Measurements from ENCODE around the gene CCDC134. TPM values are rescaled to one million over a fixed set of nuclear protein-coding genes. Genes with fewer than 3 reads are reported as not detected.
A peak's percentile ranks its signal among the peaks of the same experiment; 100 is the strongest.

Gene CCDC134
- total RNA-seq, 1 donor from 2014 or later, result 7.3 TPM

DNA sequence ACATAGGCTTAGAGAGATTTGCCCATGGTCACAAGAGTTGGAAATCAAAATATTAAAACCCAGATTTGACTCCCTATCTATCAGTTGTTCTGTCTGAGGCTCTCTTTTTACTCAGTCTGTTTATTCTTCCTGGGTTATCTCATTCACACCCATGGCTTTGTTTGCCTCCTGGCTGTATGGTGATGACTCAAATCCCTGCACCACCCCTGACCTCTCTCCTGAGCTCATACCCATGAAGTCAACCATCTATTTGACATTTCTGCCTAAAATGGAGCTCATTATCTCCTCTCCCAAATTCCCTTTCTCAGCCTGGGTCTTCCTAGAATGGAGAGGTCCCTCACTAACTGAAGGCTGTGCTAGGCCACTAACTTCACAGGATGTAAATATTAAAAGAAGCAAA lies 27.8 kb upstream of the CCDC134 start:
- Histone ChIP-seq H3K36me3 (no peaks in the 10 kb centered on the region), H3K4me1 (no peaks in the 10 kb centered on the region), H3K4me3 (no peak overlapping the region), H3K27me3 (no peaks in the 10 kb centered on the region), H3K9me3 (no peaks in the 10 kb centered on the region), H3K27ac (no peak overlapping the region)
- DNase-seq, result no peak
- no peak for ATAC-seq
- intact Hi-C loops (cut with DNase I), result no loop called here
- TF ChIP-seq, protein P1, sequence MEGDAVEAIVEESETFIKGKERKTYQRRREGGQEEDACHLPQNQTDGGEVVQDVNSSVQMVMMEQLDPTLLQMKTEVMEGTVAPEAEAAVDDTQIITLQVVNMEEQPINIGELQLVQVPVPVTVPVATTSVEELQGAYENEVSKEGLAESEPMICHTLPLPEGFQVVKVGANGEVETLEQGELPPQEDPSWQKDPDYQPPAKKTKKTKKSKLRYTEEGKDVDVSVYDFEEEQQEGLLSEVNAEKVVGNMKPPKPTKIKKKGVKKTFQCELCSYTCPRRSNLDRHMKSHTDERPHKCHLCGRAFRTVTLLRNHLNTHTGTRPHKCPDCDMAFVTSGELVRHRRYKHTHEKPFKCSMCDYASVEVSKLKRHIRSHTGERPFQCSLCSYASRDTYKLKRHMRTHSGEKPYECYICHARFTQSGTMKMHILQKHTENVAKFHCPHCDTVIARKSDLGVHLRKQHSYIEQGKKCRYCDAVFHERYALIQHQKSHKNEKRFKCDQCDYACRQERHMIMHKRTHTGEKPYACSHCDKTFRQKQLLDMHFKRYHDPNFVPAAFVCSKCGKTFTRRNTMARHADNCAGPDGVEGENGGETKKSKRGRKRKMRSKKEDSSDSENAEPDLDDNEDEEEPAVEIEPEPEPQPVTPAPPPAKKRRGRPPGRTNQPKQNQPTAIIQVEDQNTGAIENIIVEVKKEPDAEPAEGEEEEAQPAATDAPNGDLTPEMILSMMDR (IDR thresholded peaks at IDR 0.05), result no peak

DNA sequence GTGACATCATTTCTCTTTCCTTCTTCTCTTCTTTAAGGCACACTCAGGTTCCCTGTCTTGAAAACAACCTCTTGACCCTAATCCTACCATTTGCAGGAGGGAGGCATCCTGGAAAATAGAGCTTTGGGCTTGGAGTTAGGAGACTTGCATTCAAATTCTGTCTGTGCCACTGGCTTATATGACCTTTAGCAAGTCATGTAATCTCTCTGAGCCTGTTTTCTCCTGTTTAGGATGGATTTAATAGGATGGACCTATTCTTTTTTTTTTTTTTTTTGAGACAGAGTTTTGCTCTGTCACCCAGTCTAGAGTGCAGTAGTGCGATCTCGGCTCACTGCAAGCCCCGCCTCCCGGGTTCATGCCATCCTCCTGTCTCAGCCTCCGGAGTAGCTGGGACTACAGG lies 25.1 kb upstream of the CCDC134 start:
- TF ChIP-seq, protein P1 (IDR thresholded peaks at IDR 0.05), result no peak
- DNase-seq (no peak), ATAC-seq (no peak)
- Histone ChIP-seq H3K27me3 (no peaks in the 10 kb centered on the region), H3K27ac (no peak overlapping the region), H3K4me1 (no peaks in the 10 kb centered on the region), H3K4me3 (no peak overlapping the region), H3K9me3 (no peaks in the 10 kb centered on the region), H3K36me3 (no peaks in the 10 kb centered on the region)
- intact Hi-C loops (cut with DNase I), result no loop called here

DNA sequence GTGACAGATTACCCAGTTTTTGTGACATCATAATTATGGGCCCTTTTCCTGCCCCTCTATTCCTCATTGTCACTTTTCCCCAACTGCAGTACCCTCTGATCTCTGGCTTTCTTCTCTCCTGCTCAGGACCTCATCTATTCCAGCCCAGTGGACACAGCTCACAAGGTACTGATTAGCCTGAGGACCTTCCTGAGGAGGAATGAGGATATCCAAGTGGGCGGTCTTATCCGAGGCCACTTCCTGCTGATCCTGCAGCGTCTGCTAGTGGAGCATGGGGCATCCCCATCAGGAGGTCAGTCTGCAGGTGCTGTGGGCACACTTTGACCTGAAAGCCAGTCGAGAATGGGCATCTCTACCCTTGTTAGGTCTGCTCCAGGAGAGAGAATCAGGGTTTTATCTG lies 24.5 kb upstream of the CCDC134 start:
- intact Hi-C loops (cut with DNase I), result no loop called here
- ATAC-seq (no peak), DNase-seq (no peak)
- TF ChIP-seq, protein P1 (IDR thresholded peaks at IDR 0.05), result no peak
- Histone ChIP-seq H3K27ac (no peak overlapping the region), H3K36me3 (no peaks in the 10 kb centered on the region), H3K9me3 (no peaks in the 10 kb centered on the region), H3K4me1 (no peaks in the 10 kb centered on the region), H3K4me3 (no peak overlapping the region), H3K27me3 (no peaks in the 10 kb centered on the region)

DNA sequence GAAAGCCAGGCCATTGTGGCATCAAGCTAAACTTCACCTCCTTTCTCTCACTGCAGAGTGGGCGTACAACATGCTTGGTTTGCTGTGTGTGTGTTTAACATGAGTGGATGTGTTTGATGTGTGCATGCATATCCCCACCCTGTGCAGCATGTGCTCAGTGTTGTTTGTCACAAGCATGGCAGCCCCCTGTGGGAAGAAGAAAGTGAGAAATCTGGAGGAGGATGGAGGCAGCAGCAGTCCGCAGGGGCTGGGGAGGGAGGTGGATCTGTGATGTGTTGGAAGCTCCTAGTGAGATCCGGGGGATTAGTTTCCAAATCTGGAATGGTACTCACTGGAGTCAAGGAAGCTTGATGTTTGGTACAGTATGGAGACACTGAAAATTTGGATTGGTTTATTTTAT lies 24.1 kb upstream of the CCDC134 start:
- no peak for DNase-seq
- no peak for ATAC-seq
- TF ChIP-seq, protein P1 (IDR thresholded peaks at IDR 0.05), result no peak
- Histone ChIP-seq H3K27ac (no peak overlapping the region), H3K4me3 (no peak overlapping the region), H3K36me3 (no peaks in the 10 kb centered on the region), H3K27me3 (no peaks in the 10 kb centered on the region), H3K4me1 (no peaks in the 10 kb centered on the region), H3K9me3 (no peaks in the 10 kb centered on the region)
- intact Hi-C loops (cut with DNase I), result no loop called here

- intact Hi-C loops (cut with DNase I), result no loop called here
- H3K36me3 ChIP-seq, result no peaks in the 10 kb centered on the region
- ATAC-seq (peak; percentile 41), DNase-seq (no peak)
- TF ChIP-seq, protein P1 (IDR thresholded peaks at IDR 0.05), result no peak
- H3K4me3 ChIP-seq, result no peak overlapping the region
- no peaks in the 10 kb centered on the region for H3K27me3 ChIP-seq
- no peaks in the 10 kb centered on the region for H3K9me3 ChIP-seq
- no peaks in the 10 kb centered on the region for H3K4me1 ChIP-seq
- no peak overlapping the region for H3K27ac ChIP-seq
Observed at GRCh38 chr22:41777749-41778425, 22.6 kb upstream of the CCDC134 start.
